Memory B cell (primary cell): Measurements from ENCODE around the gene DBNDD1.

Source experiments
- ATAC-seq: fragments of 150-1000 bp; cut with Tn5 transposase; 2 replicates; pipeline ENCODE4 v1.10.0; 2021; ENCODE audit warnings: low read depth, mild to moderate bottlenecking, moderate library complexity
- DNase-seq, 2 donors: peaks; one replicate each; pipeline ENCODE4 v3.0.0; 2022; ENCODE audit warnings: low spot score in 2 of 2
- H3K27ac Mint-ChIP-seq: one replicate; pipeline ENCODE4 v1.8.0; 2022; ENCODE audit warnings: mild to moderate bottlenecking, moderate library complexity, mixed read lengths
- H3K27me3 Mint-ChIP-seq: one replicate; pipeline ENCODE4 v1.8.0; 2022; ENCODE audit warnings: mixed read lengths
- H3K36me3 Mint-ChIP-seq: one replicate; pipeline ENCODE4 v1.8.0; 2022; ENCODE audit warnings: mild to moderate bottlenecking, mixed read lengths
- H3K4me1 Mint-ChIP-seq: one replicate; pipeline ENCODE4 v1.8.0; 2022; ENCODE audit warnings: mixed read lengths
- H3K4me3 Mint-ChIP-seq: one replicate; pipeline ENCODE4 v1.8.0; 2022; ENCODE audit warnings: mild to moderate bottlenecking, moderate library complexity, mixed read lengths
- H3K9me3 Mint-ChIP-seq: one replicate; pipeline ENCODE4 v1.8.0; 2022; ENCODE audit warnings: mixed read lengths

The DBNDD1 gene

DNA sequence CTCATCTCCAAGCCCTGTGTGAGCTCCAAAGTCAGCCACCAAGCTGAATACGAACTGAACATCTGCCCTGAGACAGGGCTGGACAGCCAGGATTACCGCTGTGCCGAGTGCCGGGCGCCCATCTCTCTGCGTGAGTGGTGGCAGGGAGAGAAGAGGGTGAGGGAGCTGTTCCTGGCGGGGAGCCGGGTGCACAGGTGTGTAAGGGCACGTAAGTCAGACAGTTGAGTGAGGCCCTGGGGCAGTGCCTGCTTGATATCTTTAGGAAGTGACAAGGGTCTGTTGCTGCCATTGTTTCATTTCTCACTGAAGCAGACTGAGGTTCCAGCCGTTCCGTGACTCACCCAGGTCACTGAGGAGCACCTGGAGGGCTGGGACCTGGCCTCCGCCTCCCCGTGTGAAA lies 58.3 kb downstream of the DBNDD1 start:
- DNase-seq: no peak
- Mint-ChIP-seq H3K9me3 (no peaks in the 10 kb centered on the region), H3K36me3 (peaks cover 19% of the 10 kb centered on the region), H3K4me3 (no peak overlapping the region), H3K27me3 (no peaks in the 10 kb centered on the region), H3K27ac (no peak overlapping the region), H3K4me1 (peaks cover 12% of the 10 kb centered on the region)
- ATAC-seq: no peak

GRCh38 chr16:89958596-89958995 lies 60.7 kb downstream of the DBNDD1 start:
- no peak overlapping the region for H3K4me3 Mint-ChIP-seq
- no peak for DNase-seq
- ATAC-seq: no peak
- peaks cover 29% of the 10 kb centered on the region for H3K4me1 Mint-ChIP-seq
- H3K27me3 Mint-ChIP-seq: no peaks in the 10 kb centered on the region
- H3K27ac Mint-ChIP-seq: no peak overlapping the region
- H3K9me3 Mint-ChIP-seq: peaks cover 2% of the 10 kb centered on the region
- peaks cover 20% of the 10 kb centered on the region for H3K36me3 Mint-ChIP-seq

DNA sequence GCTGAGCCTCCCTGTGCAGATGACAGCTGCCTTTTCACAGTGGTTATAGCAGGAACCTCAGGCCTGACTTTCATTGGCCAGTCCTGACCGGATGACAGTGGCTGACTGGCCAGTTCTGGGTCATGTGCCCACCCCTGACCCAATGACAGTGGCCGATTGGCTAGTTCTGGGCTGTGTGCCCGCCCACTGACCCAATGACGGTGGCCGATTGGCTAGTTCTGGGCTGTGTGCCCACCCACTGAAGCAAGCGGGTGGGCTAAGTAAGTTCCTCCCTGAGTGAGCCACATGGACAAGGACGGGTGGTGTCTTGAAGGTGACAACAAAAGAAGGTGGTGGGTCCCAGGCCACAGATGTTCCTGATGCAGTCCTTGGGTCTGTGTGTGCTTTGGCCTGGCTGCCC lies 61.2 kb downstream of the DBNDD1 start:
- Mint-ChIP-seq H3K4me1 (peaks cover 34% of the 10 kb centered on the region), H3K27me3 (no peaks in the 10 kb centered on the region), H3K4me3 (no peak overlapping the region), H3K27ac (no peak overlapping the region), H3K9me3 (peaks cover 2% of the 10 kb centered on the region), H3K36me3 (peaks cover 18% of the 10 kb centered on the region)
- no peak for DNase-seq
- ATAC-seq: no peak

GRCh38 chr16:89957216-89957785 lies 62.0 kb downstream of the DBNDD1 start:
- DNase-seq (no peak), ATAC-seq (no peak)
- H3K9me3 Mint-ChIP-seq: peaks cover 2% of the 10 kb centered on the region
- peak overlapping the region; percentile 20 for H3K27ac Mint-ChIP-seq
- no peaks in the 10 kb centered on the region for H3K27me3 Mint-ChIP-seq
- H3K4me3 Mint-ChIP-seq: peak overlapping the region; percentile 43
- H3K36me3 Mint-ChIP-seq: peaks cover 18% of the 10 kb centered on the region
- peaks cover 36% of the 10 kb centered on the region for H3K4me1 Mint-ChIP-seq

- peak; percentile 28 for ATAC-seq
- H3K4me1 Mint-ChIP-seq: peaks cover 36% of the 10 kb centered on the region
- H3K27ac Mint-ChIP-seq: peak overlapping the region; percentile 20
- no peaks in the 10 kb centered on the region for H3K27me3 Mint-ChIP-seq
- H3K9me3 Mint-ChIP-seq: peaks cover 2% of the 10 kb centered on the region
- no peak for DNase-seq
- H3K4me3 Mint-ChIP-seq: peak overlapping the region; percentile 43
- peaks cover 18% of the 10 kb centered on the region for H3K36me3 Mint-ChIP-seq
These were observed 62.6 kb downstream of the DBNDD1 start for GRCh38 chr16:89956505-89957215.

GRCh38 chr16:89955001-89955685 lies 64.1 kb downstream of the DBNDD1 start:
- Mint-ChIP-seq H3K9me3 (peaks cover 2% of the 10 kb centered on the region), H3K36me3 (peaks cover 16% of the 10 kb centered on the region), H3K27ac (no peak overlapping the region), H3K4me1 (peaks cover 36% of the 10 kb centered on the region), H3K27me3 (no peaks in the 10 kb centered on the region), H3K4me3 (peak overlapping the region; percentile 76)
- DNase-seq (no peak), ATAC-seq (no peak)
